Spleen (tissue), 11 donors: Measurements from ENCODE around the gene ANXA11. TPM values are rescaled to one million over a fixed set of nuclear protein-coding genes. Genes with fewer than 3 reads are reported as not detected.

Source experiments
- DNase-seq: peaks from one replicate; pipeline ENCODE4 v3.0.0-alpha.2; 2020
- H3K27ac ChIP-seq, 8 donors: fragments of 200-600 bp; sonication (generic) in 7 of 8; 1 replicate in 4 of 8; 2 replicates in 4 of 8; pipeline versions ENCODE4 v1.5.0 to v1.8.0; 2016 to 2021; ENCODE audit warnings: inconsistent platforms in 4 of 8, mild to moderate bottlenecking in 4 of 8, moderate library complexity in 1 of 8
- H3K27me3 ChIP-seq, 7 donors: fragments of 200-600 bp; sonication (generic) in 6 of 7; replicated peaks in 1 of 7; 1 replicate in 4 of 7; 2 replicates in 3 of 7; pipeline versions ENCODE4 v1.5.0 to v1.8.0; 2016 to 2021; ENCODE audit warnings: inconsistent platforms in 3 of 7, mild to moderate bottlenecking in 1 of 7
- H3K36me3 ChIP-seq, 6 donors: fragments of 200-600 bp; sonication (generic) in 5 of 6; 1 replicate in 4 of 6; 2 replicates in 2 of 6; pipeline versions ENCODE4 v1.5.0 to v1.8.0; 2016 to 2021; ENCODE audit warnings: inconsistent platforms in 2 of 6
- H3K4me1 ChIP-seq, 6 donors: fragments of 200-600 bp; sonication (generic) in 5 of 6; 1 replicate in 3 of 6; 2 replicates in 3 of 6; pipeline versions ENCODE4 v1.5.0 to v1.8.0; 2016 to 2021; ENCODE audit warnings: inconsistent platforms in 3 of 6
- H3K4me3 ChIP-seq, 8 donors: fragments of 200-600 bp; sonication (generic) in 7 of 8; 1 replicate in 4 of 8; 2 replicates in 4 of 8; pipeline versions ENCODE4 v1.5.0 to v1.8.0; 2016 to 2021; ENCODE audit warnings: inconsistent platforms in 4 of 8, mild to moderate bottlenecking in 4 of 8, moderate library complexity in 2 of 8
- H3K9me3 ChIP-seq, 8 donors: fragments of 200-600 bp; sonication (generic) in 7 of 8; 1 replicate in 4 of 8; 2 replicates in 4 of 8; pipeline versions ENCODE4 v1.5.0 to v1.8.0; 2016 to 2021; ENCODE audit warnings: inconsistent platforms in 4 of 8
- POLR2A ChIP-seq, 3 donors: fragments of 450-650 bp; IDR thresholded peaks; one replicate each; pipeline ENCODE4 v1.5.1; 2017; ENCODE audit warnings: antibody characterized with exemption in 3 of 3, mild to moderate bottlenecking in 1 of 3
- POLR2AphosphoS5 ChIP-seq, 3 donors: sonication (generic); formaldehyde crosslinking; IDR thresholded peaks; one replicate each; pipeline ENCODE4 v1.5.1; 2017; ENCODE audit warnings: antibody characterized with exemption in 3 of 3
- WGBS, 5 donors: extraction: QIAGEN DNeasy Blood & Tissue Kit in 3 of 5; methylation state at CpG; one replicate each; pipeline versions ENCODE4 v1.1.5 to v1.1.7; 2013 to 2018; 5-methylcytosine and 5-hydroxymethylcytosine counted together
- intact Hi-C: fragments of 100-400 bp; cut with DNase I; formaldehyde crosslinking; loops from one replicate; pipeline ENCODE4 v1.15.0; 2023; ENCODE audit warnings: low total_unique reads
- polyA plus RNA-seq, 3 donors: library from polyadenylated mRNA; stranded (reverse); fragments of 200-250 nt; gene quantifications; one replicate each; pipeline ENCODE4 v1.2.1, GENCODE V29; 2013
- total RNA-seq, 7 donors: library from RNA; depleted of rRNA in 3 of 7; stranded (reverse); fragments of >200 nt in 3 of 7; fragmentation: NEBNext Ultra II Directional in 4 of 7; extraction: Animal tissue kit (Norgen Biotek cat#: 25700) in 4 of 7; gene quantifications; one replicate each; pipeline versions ENCODE4 v1.1.0 to v1.2.1, GENCODE V29; 2016 to 2021
- TF ChIP-seq, protein P1 (sequence below), 11 experiments: fragments of 200-600 bp in 7 of 11; fragments of 450-650 bp in 4 of 11; sonication (generic) in 4 of 11; IDR thresholded peaks in 8 of 11; conservative IDR thresholded peaks in 3 of 11; 1 replicate in 7 of 11; 2 replicates in 4 of 11; pipeline versions ENCODE4 v1.4.0 to v1.8.0; 2016 to 2021; ENCODE audit warnings: antibody characterized with exemption in 11 of 11, inconsistent platforms in 4 of 11, mild to moderate bottlenecking in 1 of 11
- donor health status: healthy with polysubstance abuse.
- donor health status: DM: no; HTN: no; CAD: no; lungs with moderate emphysema.
- donor health status: DM: no; HTN: no; CAD: no.
- donor health status: Bipolar disorder and iron deficiency.
- donor health status: healthy.
- donor health status: DM: no; HTN: no; CAD: no.
- donor health status: DM: yes; HTN: yes; CAD: no.

ANXA11 gene
- total and polyA plus RNA-seq, 10 donors = 89.9 to 201 (median 132) TPM

DNA sequence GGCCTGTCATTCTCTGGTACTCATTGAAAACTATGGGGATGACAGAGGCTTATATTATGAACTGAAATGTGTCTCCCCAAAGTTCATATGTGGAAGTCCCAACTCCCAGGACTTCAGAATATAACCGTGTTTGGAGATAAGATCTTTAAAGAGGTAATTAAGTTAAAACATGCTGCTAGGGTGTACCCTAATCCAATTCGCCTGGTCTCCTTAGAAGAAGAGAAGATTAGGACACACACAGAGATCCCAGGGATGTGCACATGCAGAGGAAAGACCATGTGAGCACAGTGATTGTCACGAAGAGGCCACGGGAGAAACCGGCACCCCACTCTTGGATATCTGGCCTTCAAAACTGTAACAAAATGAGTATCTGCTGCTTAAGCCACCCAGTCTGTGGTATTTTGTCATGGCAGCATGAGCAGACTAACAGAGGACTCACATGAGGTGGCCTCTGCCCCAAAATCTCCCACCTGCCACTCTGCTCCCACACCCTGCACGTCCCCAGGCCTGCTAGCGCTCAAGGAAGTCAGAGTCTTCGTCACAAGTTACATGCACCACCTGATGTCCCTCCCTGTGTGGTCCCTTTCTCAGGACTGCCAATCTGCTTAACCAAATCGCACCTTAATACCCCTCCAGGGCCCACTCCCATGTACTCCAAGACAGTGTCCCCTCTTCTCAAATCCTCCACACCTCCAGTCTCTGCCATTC, 46.0 kb downstream of the ANXA11 start:
- DNase-seq = no peak
- H3K9me3 ChIP-seq = no peaks in the 10 kb centered on the region
- H3K27me3 ChIP-seq = no peaks in the 10 kb centered on the region
- intact Hi-C loops = no loop called here
- H3K4me3 ChIP-seq = no peak overlapping the region
- 82 to 88% (median 86%) methylated on average over 9 of the region's 9 CpGs for WGBS, 5 donors
- H3K4me1 ChIP-seq = peaks cover 0 to 36% (median 16%) of the 10 kb centered on the region in 6 donors
- peak overlapping the region in 5 of 8 donors; percentile 37 to 61 (median 54) for H3K27ac ChIP-seq
- peaks cover 2 to 100% (median 97%) of the 10 kb centered on the region in 6 donors for H3K36me3 ChIP-seq
- TF ChIP-seq, protein P1, sequence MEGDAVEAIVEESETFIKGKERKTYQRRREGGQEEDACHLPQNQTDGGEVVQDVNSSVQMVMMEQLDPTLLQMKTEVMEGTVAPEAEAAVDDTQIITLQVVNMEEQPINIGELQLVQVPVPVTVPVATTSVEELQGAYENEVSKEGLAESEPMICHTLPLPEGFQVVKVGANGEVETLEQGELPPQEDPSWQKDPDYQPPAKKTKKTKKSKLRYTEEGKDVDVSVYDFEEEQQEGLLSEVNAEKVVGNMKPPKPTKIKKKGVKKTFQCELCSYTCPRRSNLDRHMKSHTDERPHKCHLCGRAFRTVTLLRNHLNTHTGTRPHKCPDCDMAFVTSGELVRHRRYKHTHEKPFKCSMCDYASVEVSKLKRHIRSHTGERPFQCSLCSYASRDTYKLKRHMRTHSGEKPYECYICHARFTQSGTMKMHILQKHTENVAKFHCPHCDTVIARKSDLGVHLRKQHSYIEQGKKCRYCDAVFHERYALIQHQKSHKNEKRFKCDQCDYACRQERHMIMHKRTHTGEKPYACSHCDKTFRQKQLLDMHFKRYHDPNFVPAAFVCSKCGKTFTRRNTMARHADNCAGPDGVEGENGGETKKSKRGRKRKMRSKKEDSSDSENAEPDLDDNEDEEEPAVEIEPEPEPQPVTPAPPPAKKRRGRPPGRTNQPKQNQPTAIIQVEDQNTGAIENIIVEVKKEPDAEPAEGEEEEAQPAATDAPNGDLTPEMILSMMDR (IDR thresholded peaks at IDR 0.05 in 8 of 11, conservative IDR thresholded peaks at IDR 0.05 in 3 of 11) = no peak
- no peak for TF ChIP-seq POLR2A (IDR thresholded peaks at IDR 0.05)
- no peak for TF ChIP-seq POLR2AphosphoS5 (IDR thresholded peaks at IDR 0.05)

DNA sequence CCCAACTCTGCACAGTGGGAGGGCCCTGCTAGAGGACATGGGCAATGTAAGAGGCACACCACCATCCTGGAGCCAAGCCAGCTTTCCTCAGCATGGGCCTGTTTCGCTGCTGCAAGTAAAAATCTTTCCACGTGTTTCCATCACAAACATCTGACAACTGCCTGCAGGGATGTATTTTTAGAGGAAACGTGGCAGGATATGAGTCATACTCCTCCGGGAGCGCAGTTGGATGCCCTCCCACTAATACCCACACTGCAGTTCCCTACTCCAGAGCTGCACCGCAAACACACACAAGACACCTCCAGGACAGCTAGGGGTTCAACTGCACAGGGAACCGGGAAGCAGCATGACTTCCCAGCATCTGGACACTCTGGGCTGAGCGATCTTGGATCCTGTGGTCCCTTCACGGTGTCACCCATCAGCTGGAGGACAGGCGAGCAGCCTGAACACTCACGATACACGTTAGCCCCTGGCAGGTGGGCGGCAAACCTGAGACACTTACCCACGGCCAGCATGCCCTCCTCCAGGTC, 46.7 kb downstream of the ANXA11 start:
- intact Hi-C loops = no loop called here
- DNase-seq = peak; percentile 62
- Histone ChIP-seq H3K27me3 (no peaks in the 10 kb centered on the region), H3K27ac (peak overlapping the region in 5 of 8 donors; percentile 37 to 61 (median 54)), H3K4me1 (peaks cover 0 to 36% (median 16%) of the 10 kb centered on the region in 6 donors), H3K9me3 (no peaks in the 10 kb centered on the region), H3K36me3 (peaks cover 2 to 100% (median 97%) of the 10 kb centered on the region in 6 donors), H3K4me3 (no peak overlapping the region)
- 26 to 57% (median 55%) methylated on average over 11 to 14 of the region's 14 CpGs for WGBS, 5 donors
- TF ChIP-seq POLR2A (IDR thresholded peaks at IDR 0.05) (no peak), POLR2AphosphoS5 (IDR thresholded peaks at IDR 0.05) (peak; percentile 38 to 70 (median 45))
- TF ChIP-seq, protein P1 (IDR thresholded peaks at IDR 0.05 in 8 of 11, conservative IDR thresholded peaks at IDR 0.05 in 3 of 11) = no peak

DNA sequence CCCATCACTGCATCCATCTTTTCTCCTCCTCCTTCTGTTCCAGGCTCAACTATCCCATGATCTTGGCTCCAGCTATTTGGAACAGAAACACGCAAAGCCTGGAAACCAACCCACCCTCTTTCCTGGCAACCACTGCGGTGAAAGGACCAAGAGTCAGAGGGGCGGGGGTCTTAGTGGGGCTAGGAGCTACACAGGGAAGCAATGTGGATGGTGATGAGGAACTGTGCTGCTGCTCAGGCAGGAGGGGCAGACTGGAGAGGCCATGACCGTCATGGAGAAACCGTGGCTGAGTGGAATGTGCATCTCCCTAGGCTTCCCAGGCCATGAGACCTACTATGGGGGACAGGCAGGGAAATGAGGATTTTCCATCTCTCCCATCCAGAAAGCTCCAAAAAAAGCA, 47.2 kb downstream of the ANXA11 start:
- Histone ChIP-seq H3K27ac (peak overlapping the region in 5 of 8 donors; percentile 37 to 61 (median 54)), H3K4me1 (peaks cover 0 to 36% (median 16%) of the 10 kb centered on the region in 6 donors), H3K27me3 (no peaks in the 10 kb centered on the region), H3K36me3 (peaks cover 2 to 100% (median 96%) of the 10 kb centered on the region in 6 donors), H3K9me3 (no peaks in the 10 kb centered on the region), H3K4me3 (no peak overlapping the region)
- 88 to 91% (median 89%) methylated on average over 5 of the region's 5 CpGs for WGBS, 5 donors
- peak; percentile 39 for DNase-seq
- intact Hi-C loops = no loop called here
- TF ChIP-seq, protein P1 (IDR thresholded peaks at IDR 0.05 in 8 of 11, conservative IDR thresholded peaks at IDR 0.05 in 3 of 11) = no peak
- TF ChIP-seq POLR2A (IDR thresholded peaks at IDR 0.05) (no peak), POLR2AphosphoS5 (IDR thresholded peaks at IDR 0.05) (no peak)

DNA sequence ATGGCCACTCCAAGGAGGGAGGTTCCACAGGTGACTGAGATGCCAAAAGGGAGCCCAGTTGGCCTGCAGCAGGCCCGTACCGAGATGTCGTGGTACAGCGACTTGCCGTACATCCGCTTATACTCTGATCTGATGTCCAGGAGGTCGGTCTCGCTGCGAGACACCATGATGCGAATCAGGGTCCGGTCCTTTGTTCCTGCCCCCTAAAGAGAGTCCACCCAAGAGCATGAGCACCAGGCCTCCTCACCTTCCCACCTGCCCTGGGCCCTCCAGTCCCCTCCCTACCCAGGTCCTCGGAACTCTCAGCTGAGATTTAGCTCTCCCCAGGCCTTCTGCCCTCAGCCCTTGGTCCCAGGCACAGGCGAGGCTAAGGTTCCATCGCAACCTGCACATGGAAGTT, 47.8 kb downstream of the ANXA11 start:
- WGBS, 5 donors = 94 to 99% (median 98%) methylated on average over 12 to 14 of the region's 14 CpGs

More for the DNA sequence above, 47.8 kb downstream of the ANXA11 start:
- DNase-seq = peak; percentile 52
- H3K4me1 ChIP-seq = peaks cover 0 to 36% (median 16%) of the 10 kb centered on the region in 6 donors
- intact Hi-C loops = no loop called here
- no peak overlapping the region for H3K4me3 ChIP-seq
- peak overlapping the region in 5 of 8 donors; percentile 33 to 61 (median 52) for H3K27ac ChIP-seq
- H3K36me3 ChIP-seq = peaks cover 0 to 100% (median 92%) of the 10 kb centered on the region in 6 donors
- H3K27me3 ChIP-seq = no peaks in the 10 kb centered on the region
- no peaks in the 10 kb centered on the region for H3K9me3 ChIP-seq
- TF ChIP-seq POLR2A (IDR thresholded peaks at IDR 0.05) (no peak), POLR2AphosphoS5 (IDR thresholded peaks at IDR 0.05) (peak in 1 of 3 donors; percentile 30)
- TF ChIP-seq, protein P1 (IDR thresholded peaks at IDR 0.05 in 8 of 11, conservative IDR thresholded peaks at IDR 0.05 in 3 of 11) = no peak
